ENCODE data around the gene VWA8.
"Not testable (repeated sequence)": the region's sequence is repeated elsewhere in the genome, so short reads cannot be mapped to it uniquely, and the experiment has no call there.

Gene VWA8

GRCh38 chr13:41549491-41549890 lies 411.4 kb downstream of the VWA8 start:
- FAIRE-seq = no peak
- no peak for DNase-seq (ENCODE audit: extremely low spot score, insufficient read length, low read depth)

GRCh38 chr13:41548910-41549309 lies 412.0 kb downstream of the VWA8 start:
- FAIRE-seq (no peak), DNase-seq (ENCODE audit: extremely low spot score, insufficient read length, low read depth) (no peak)

GRCh38 chr13:41548031-41548430 lies 412.9 kb downstream of the VWA8 start:
- DNase-seq (ENCODE audit: extremely low spot score, insufficient read length, low read depth) (no peak), FAIRE-seq (no peak)

GRCh38 chr13:41547251-41548000 lies 413.5 kb downstream of the VWA8 start:
- DNase-seq (ENCODE audit: extremely low spot score, insufficient read length, low read depth) (no peak), FAIRE-seq (no peak)

- FAIRE-seq = no peak
- DNase-seq (ENCODE audit: extremely low spot score, insufficient read length, low read depth) = no peak
Observed at GRCh38 chr13:41546372-41547190, 414.3 kb downstream of the VWA8 start.

- FAIRE-seq (no peak), DNase-seq (ENCODE audit: extremely low spot score, insufficient read length, low read depth) (no peak)
Observed at GRCh38 chr13:41545432-41545707, 415.5 kb downstream of the VWA8 start.

- DNase-seq (ENCODE audit: extremely low spot score, insufficient read length, low read depth) = no peak
- FAIRE-seq = no peak
Observed at GRCh38 chr13:41543664-41544300, 417.1 kb downstream of the VWA8 start.

- not testable (repeated sequence) for FAIRE-seq; DNase-seq (ENCODE audit: extremely low spot score, insufficient read length, low read depth)
Observed at GRCh38 chr13:41542799-41543198, 418.1 kb downstream of the VWA8 start.

GRCh38 chr13:41542281-41542680 lies 418.6 kb downstream of the VWA8 start:
- FAIRE-seq (no peak), DNase-seq (ENCODE audit: extremely low spot score, insufficient read length, low read depth) (no peak)

- no peak for DNase-seq (ENCODE audit: extremely low spot score, insufficient read length, low read depth)
- no peak for FAIRE-seq
Observed at GRCh38 chr13:41541142-41541938, 419.6 kb downstream of the VWA8 start.

GRCh38 chr13:41540240-41540639 lies 420.7 kb downstream of the VWA8 start:
- not testable (repeated sequence) for DNase-seq (ENCODE audit: extremely low spot score, insufficient read length, low read depth); FAIRE-seq

- DNase-seq (ENCODE audit: extremely low spot score, insufficient read length, low read depth) (no peak), FAIRE-seq (no peak)
Observed at GRCh38 chr13:41533266-41534052, 427.4 kb downstream of the VWA8 start.

GRCh38 chr13:41528021-41528420 lies 432.9 kb downstream of the VWA8 start:
- DNase-seq (ENCODE audit: extremely low spot score, insufficient read length, low read depth) (no peak), FAIRE-seq (no peak)

GRCh38 chr13:41520660-41521630 lies 440.0 kb downstream of the VWA8 start:
- DNase-seq (ENCODE audit: extremely low spot score, insufficient read length, low read depth) = no peak
- FAIRE-seq = no peak

- DNase-seq (ENCODE audit: extremely low spot score, insufficient read length, low read depth) (no peak), FAIRE-seq (no peak)
Observed at GRCh38 chr13:41520016-41520659, 440.8 kb downstream of the VWA8 start.
